OCI-LY1 (cell line): ENCODE data around the gene FYB1.
"Not testable (repeated sequence)": the region's sequence is repeated elsewhere in the genome, so short reads cannot be mapped to it uniquely, and the experiment has no call there.

Experiments
- H2AFZ ChIP-seq: fragments of 200-600 bp; sonication (generic), shearing (Covaris generic); 2 replicates; pipeline ENCODE4 v1.6.0; 2014; ENCODE audit warnings: antibody characterized with exemption, mild to moderate bottlenecking, low read length
- H3F3A ChIP-seq: fragments of 200-600 bp; sonication (generic), shearing (Covaris generic); 2 replicates; pipeline ENCODE4 v1.6.0; 2014; ENCODE audit warnings: mild to moderate bottlenecking, antibody characterized with exemption, low read length, moderate library complexity; ENCODE audit not compliant: insufficient read depth
- H3K27ac ChIP-seq: fragments of 200-600 bp; sonication (generic); 2 replicates; pipeline ENCODE4 v1.5.1; 2014; ENCODE audit warnings: low read length, mixed run types, mild to moderate bottlenecking, low read depth; ENCODE audit not compliant: poor library complexity, severe bottlenecking
- H3K27me3 ChIP-seq: fragments of 200-600 bp; sonication (generic); 2 replicates; pipeline ENCODE4 v1.6.0; 2014; ENCODE audit warnings: antibody characterized with exemption, mild to moderate bottlenecking, low read length, moderate library complexity; ENCODE audit not compliant: insufficient read depth
- H3K36me3 ChIP-seq: fragments of 200-600 bp; sonication (generic); 2 replicates; pipeline ENCODE4 v1.6.1; 2014; ENCODE audit warnings: mild to moderate bottlenecking, antibody characterized with exemption, low read length, moderate library complexity, mixed read lengths; ENCODE audit not compliant: insufficient read depth
- H3K4me1 ChIP-seq: fragments of 200-600 bp; sonication (generic); 2 replicates; pipeline ENCODE4 v1.5.1; 2014; ENCODE audit warnings: mild to moderate bottlenecking, low read length, moderate library complexity; ENCODE audit not compliant: insufficient read depth, severe bottlenecking
- H3K4me2 ChIP-seq: fragments of 200-600 bp; sonication (generic), shearing (Covaris generic); 2 replicates; pipeline ENCODE4 v1.6.1; 2014; ENCODE audit warnings: low read length
- H3K4me3 ChIP-seq: fragments of 200-600 bp; sonication (generic); 2 replicates; pipeline ENCODE4 v1.5.1; 2014; ENCODE audit warnings: low read length, low read depth, mild to moderate bottlenecking, mixed read lengths; ENCODE audit not compliant: poor library complexity, severe bottlenecking
- H3K79me2 ChIP-seq: fragments of 200-600 bp; shearing (Covaris generic); 2 replicates; pipeline ENCODE4 v1.6.1; 2016; ENCODE audit warnings: mixed run types, low read length, mixed read lengths; ENCODE audit not compliant: insufficient read depth
- H3K9ac ChIP-seq: fragments of 200-600 bp; sonication (generic), shearing (Covaris generic); 2 replicates; pipeline ENCODE4 v1.6.1; 2014; ENCODE audit warnings: mild to moderate bottlenecking, low read length, mixed read lengths
- H3K9me2 ChIP-seq: fragments of 200-600 bp; sonication (generic), shearing (Covaris generic); 2 replicates; pipeline ENCODE4 v1.6.1; 2014; ENCODE audit warnings: low read depth, mild to moderate bottlenecking, low read length, mixed read lengths
- H3K9me3 ChIP-seq: fragments of 200-600 bp; shearing (Covaris generic); 2 replicates; pipeline ENCODE4 v1.6.1; 2014; ENCODE audit warnings: low read length, mixed read lengths
- H4K20me1 ChIP-seq: fragments of 200-600 bp; sonication (generic), shearing (Covaris generic); 2 replicates; pipeline ENCODE4 v1.6.0; 2016; ENCODE audit warnings: mild to moderate bottlenecking, low read length; ENCODE audit not compliant: insufficient read depth
- EZH2 ChIP-seq: fragments of 200-600 bp; sonication (generic), shearing (Covaris generic); IDR thresholded peaks from 2 replicates; pipeline ENCODE4 v1.8.0; 2017; ENCODE audit warnings: borderline replicate concordance, mixed run types, mild to moderate bottlenecking, antibody characterized with exemption, low read length, moderate library complexity, mixed read lengths
- TF ChIP-seq, protein P1 (sequence below): fragments of 200-600 bp; sonication (generic), shearing (Covaris generic); IDR thresholded peaks from 2 replicates; pipeline ENCODE4 v1.5.1; 2017; ENCODE audit warnings: mild to moderate bottlenecking, antibody characterized with exemption, low read length, moderate library complexity, mixed read lengths

The FYB1 gene

DNA sequence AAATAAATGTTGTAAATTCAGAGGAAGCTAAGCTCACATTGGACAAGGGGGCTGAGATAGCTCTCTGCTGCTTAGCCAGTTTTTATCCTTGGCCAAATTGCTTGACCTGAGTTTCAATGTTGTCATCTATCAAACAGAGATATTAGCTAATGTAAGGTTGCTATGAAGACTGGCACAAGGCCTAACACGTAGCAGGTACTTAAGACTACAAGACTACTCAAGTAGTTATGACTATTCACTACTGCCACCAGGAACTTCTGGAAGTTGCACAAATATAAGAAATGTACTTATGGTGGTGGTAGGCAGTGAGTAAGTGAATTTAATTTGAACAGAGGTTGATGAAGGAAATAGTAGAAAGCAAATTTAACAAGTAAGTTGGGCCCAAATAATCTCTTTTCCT lies 17.4 kb upstream of the FYB1 start:
- H3K36me3 ChIP-seq, result no peaks in the 10 kb centered on the region
- no peaks in the 10 kb centered on the region for H3F3A ChIP-seq
- H3K79me2 ChIP-seq, result no peaks in the 10 kb centered on the region
- TF ChIP-seq, protein P1, sequence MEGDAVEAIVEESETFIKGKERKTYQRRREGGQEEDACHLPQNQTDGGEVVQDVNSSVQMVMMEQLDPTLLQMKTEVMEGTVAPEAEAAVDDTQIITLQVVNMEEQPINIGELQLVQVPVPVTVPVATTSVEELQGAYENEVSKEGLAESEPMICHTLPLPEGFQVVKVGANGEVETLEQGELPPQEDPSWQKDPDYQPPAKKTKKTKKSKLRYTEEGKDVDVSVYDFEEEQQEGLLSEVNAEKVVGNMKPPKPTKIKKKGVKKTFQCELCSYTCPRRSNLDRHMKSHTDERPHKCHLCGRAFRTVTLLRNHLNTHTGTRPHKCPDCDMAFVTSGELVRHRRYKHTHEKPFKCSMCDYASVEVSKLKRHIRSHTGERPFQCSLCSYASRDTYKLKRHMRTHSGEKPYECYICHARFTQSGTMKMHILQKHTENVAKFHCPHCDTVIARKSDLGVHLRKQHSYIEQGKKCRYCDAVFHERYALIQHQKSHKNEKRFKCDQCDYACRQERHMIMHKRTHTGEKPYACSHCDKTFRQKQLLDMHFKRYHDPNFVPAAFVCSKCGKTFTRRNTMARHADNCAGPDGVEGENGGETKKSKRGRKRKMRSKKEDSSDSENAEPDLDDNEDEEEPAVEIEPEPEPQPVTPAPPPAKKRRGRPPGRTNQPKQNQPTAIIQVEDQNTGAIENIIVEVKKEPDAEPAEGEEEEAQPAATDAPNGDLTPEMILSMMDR, result no peak
- TF ChIP-seq EZH2, result no peak
- no peak overlapping the region for H3K9ac ChIP-seq
- H3K9me2 ChIP-seq, result no peaks in the 10 kb centered on the region
- H3K4me2 ChIP-seq, result no peak overlapping the region
- no peaks in the 10 kb centered on the region for H3K9me3 ChIP-seq
- H3K27ac ChIP-seq, result no peak overlapping the region
- no peaks in the 10 kb centered on the region for H3K27me3 ChIP-seq
- H2AFZ ChIP-seq, result no peak overlapping the region
- H3K4me1 ChIP-seq, result no peaks in the 10 kb centered on the region
- H4K20me1 ChIP-seq, result no peaks in the 10 kb centered on the region
- H3K4me3 ChIP-seq, result no peak overlapping the region

GRCh38 chr5:39235648-39236047 lies 16.3 kb upstream of the FYB1 start:
- Histone ChIP-seq H3K4me1 (no peaks in the 10 kb centered on the region), H3K4me3 (no peak overlapping the region), H2AFZ (no peak overlapping the region), H3K4me2 (no peak overlapping the region), H3K79me2 (no peaks in the 10 kb centered on the region), H3K9me2 (no peaks in the 10 kb centered on the region), H3K27me3 (no peaks in the 10 kb centered on the region), H3F3A (no peaks in the 10 kb centered on the region), H3K9me3 (no peaks in the 10 kb centered on the region), H4K20me1 (no peaks in the 10 kb centered on the region), H3K36me3 (no peaks in the 10 kb centered on the region), H3K9ac (no peak overlapping the region), H3K27ac (no peak overlapping the region)
- TF ChIP-seq, protein P1, result no peak
- no peak for TF ChIP-seq EZH2

GRCh38 chr5:39234494-39234893 lies 15.1 kb upstream of the FYB1 start:
- H3K36me3 ChIP-seq, H4K20me1 ChIP-seq, H3K27me3 ChIP-seq, H3F3A ChIP-seq, H3K4me2 ChIP-seq, H3K9ac ChIP-seq, H3K27ac ChIP-seq, H3K9me2 ChIP-seq, H3K9me3 ChIP-seq, H3K79me2 ChIP-seq, H3K4me3 ChIP-seq, H2AFZ ChIP-seq, H3K4me1 ChIP-seq: not testable (repeated sequence)

DNA sequence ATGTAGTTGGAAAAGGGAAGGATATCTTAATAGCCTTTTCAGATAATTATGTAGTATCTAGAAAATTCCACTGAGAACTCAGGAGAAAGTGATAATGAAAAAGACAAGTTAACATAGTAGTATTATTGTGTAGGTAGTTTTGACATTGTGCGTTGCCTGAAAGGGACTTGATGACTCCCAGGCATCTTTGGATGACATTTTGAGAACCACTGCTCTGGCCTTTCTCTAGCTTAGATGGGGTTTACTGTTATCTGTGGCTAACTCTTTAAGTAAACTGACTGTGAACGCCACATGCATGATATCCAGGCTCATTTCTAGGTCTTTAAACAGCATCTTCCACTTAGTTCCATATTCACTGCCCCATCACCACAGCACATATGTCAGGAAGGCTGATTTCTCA lies 14.4 kb upstream of the FYB1 start:
- no peaks in the 10 kb centered on the region for H3K27me3 ChIP-seq
- no peaks in the 10 kb centered on the region for H3K4me1 ChIP-seq
- TF ChIP-seq, protein P1, result no peak
- TF ChIP-seq EZH2, result no peak
- H3K9me2 ChIP-seq, result no peaks in the 10 kb centered on the region
- no peaks in the 10 kb centered on the region for H3F3A ChIP-seq
- H3K79me2 ChIP-seq, result no peaks in the 10 kb centered on the region
- H3K4me3 ChIP-seq, result no peak overlapping the region
- no peak overlapping the region for H3K4me2 ChIP-seq
- no peaks in the 10 kb centered on the region for H4K20me1 ChIP-seq
- no peak overlapping the region for H3K27ac ChIP-seq
- no peak overlapping the region for H3K9ac ChIP-seq
- H2AFZ ChIP-seq, result no peak overlapping the region
- H3K36me3 ChIP-seq, result no peaks in the 10 kb centered on the region
- H3K9me3 ChIP-seq, result no peaks in the 10 kb centered on the region
